Large intestine (tissue), 12 donors: ENCODE measurements around the gene MAGEB10. TPM values are rescaled to one million over a fixed set of nuclear protein-coding genes. Genes with fewer than 3 reads are reported as not detected.
"Not testable (repeated sequence)": the region's sequence is repeated elsewhere in the genome, so short reads cannot be mapped to it uniquely, and the experiment has no call there.

Source experiments
- DNase-seq, 2 donors: peaks; one replicate each; pipeline versions ENCODE4 v3.0.0 to v3.0.0-alpha.2; 2013
- H3K27ac ChIP-seq: one replicate; pipeline ENCODE4 v1.5.1; 2013; ENCODE audit warnings: low read length
- H3K27me3 ChIP-seq: 2 replicates; pipeline ENCODE4 v1.6.1; 2013; ENCODE audit warnings: low read length; ENCODE audit not compliant: control insufficient read depth, insufficient read depth
- H3K36me3 ChIP-seq: 2 replicates; pipeline ENCODE4 v1.6.1; 2013; ENCODE audit warnings: low read length; ENCODE audit not compliant: control insufficient read depth, insufficient read depth
- H3K4me1 ChIP-seq: one replicate; pipeline ENCODE4 v1.6.1; 2013; ENCODE audit warnings: low read length; ENCODE audit not compliant: control insufficient read depth, insufficient read depth
- H3K4me3 ChIP-seq: one replicate; pipeline ENCODE4 v1.5.1; 2013; ENCODE audit warnings: low read length
- H3K9me3 ChIP-seq: one replicate; pipeline ENCODE4 v1.6.1; 2013; ENCODE audit warnings: mild to moderate bottlenecking, low read depth, low read length, moderate library complexity; ENCODE audit not compliant: control insufficient read depth
- WGBS: methylation state at CpG from one replicate; pipeline ENCODE4 v1.1.5; 2013; ENCODE audit warnings: low lambda C conversion rate; ENCODE audit not compliant: insufficient coverage; 5-methylcytosine and 5-hydroxymethylcytosine counted together
- long read RNA-seq, 11 donors: transcript quantifications; one replicate each; lab custom pipeline, GENCODE V29; 2026
- polyA plus RNA-seq: library from polyadenylated mRNA; unstranded; fragments of 120-200 nt; gene quantifications from one replicate; pipeline ENCODE4 v1.2.1, GENCODE V29; 2013

The MAGEB10 gene
- not detected for polyA plus RNA-seq
- long read RNA-seq, donor 1, result 0 reads
- long read RNA-seq, donor 2, result 0 reads
- long read RNA-seq, donor 3, result 0 reads
- long read RNA-seq, donor 4, result 0 reads
- long read RNA-seq, donor 5, result 0 reads
- long read RNA-seq, donor 6, result 0 reads
- long read RNA-seq, donor 7, result 0 reads
- long read RNA-seq, donor 8, result 0 reads
- long read RNA-seq, donor 9, result 0 reads
- long read RNA-seq, donor 10, result 0 reads
- long read RNA-seq, donor 11, result 0 reads

- Histone ChIP-seq H3K27me3 (no peaks in the 10 kb centered on the region), H3K9me3 (peaks cover 8% of the 10 kb centered on the region), H3K4me3 (no peak within 1 kb of the TSS), H3K4me1 (no peaks in the 10 kb centered on the region), H3K27ac (no peak within 1 kb of the TSS), H3K36me3 (no peaks in the 10 kb centered on the region)
- no CpG with 5 or more reads among the region's 17 CpGs for WGBS
- no peak for DNase-seq
These were observed at the start of gene MAGEB10 for GRCh38 chrX:27807690-27808089. Gene MAGEB10 (plus strand): TSS chrX:27807990. CDS start chrX:27821307, 13,317 bp downstream.

- Histone ChIP-seq H3K27me3 (no peaks in the 10 kb centered on the region), H3K9me3 (no peaks in the 10 kb centered on the region), H3K27ac (no peak overlapping the region), H3K4me1 (no peaks in the 10 kb centered on the region), H3K36me3 (no peaks in the 10 kb centered on the region), H3K4me3 (no peak overlapping the region)
- DNase-seq, result no peak
- no CpG with 5 or more reads among the region's 12 CpGs for WGBS
These were observed 42.1 kb upstream of the MAGEB10 start for GRCh38 chrX:27765718-27766117.

- no peak for DNase-seq
- Histone ChIP-seq H3K27ac (no peak overlapping the region), H3K4me1 (no peaks in the 10 kb centered on the region), H3K4me3 (no peak overlapping the region), H3K9me3 (no peaks in the 10 kb centered on the region), H3K27me3 (no peaks in the 10 kb centered on the region), H3K36me3 (no peaks in the 10 kb centered on the region)
These were observed 40.4 kb upstream of the MAGEB10 start for GRCh38 chrX:27767387-27767786.

DNA sequence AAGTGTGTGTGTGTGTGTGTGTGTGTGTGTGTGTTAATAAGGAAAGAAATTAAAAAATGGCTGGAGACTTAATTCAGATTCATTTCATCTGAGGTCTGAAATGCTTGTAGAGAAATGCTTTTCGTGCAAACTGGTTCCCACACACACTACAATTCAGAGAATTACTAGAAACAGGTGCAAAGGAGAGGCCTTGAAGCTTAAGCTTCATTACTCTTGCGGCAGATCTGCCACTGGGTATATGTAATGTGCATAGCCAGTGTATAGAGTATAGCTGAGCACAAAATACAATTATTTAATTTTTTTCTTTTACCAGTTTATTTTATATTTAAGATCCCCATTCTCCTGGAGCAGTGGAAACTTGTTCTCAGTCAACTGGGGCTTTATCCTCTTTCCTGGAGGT is 31.8 kb upstream of the MAGEB10 start:
- DNase-seq, result no peak
- Histone ChIP-seq H3K4me3 (no peak overlapping the region), H3K36me3 (no peaks in the 10 kb centered on the region), H3K4me1 (no peaks in the 10 kb centered on the region), H3K27me3 (no peaks in the 10 kb centered on the region), H3K27ac (no peak overlapping the region), H3K9me3 (no peaks in the 10 kb centered on the region)
- whole genome bisulfite sequencing, result no CpG with 5 or more reads among the region's 2 CpGs

DNA sequence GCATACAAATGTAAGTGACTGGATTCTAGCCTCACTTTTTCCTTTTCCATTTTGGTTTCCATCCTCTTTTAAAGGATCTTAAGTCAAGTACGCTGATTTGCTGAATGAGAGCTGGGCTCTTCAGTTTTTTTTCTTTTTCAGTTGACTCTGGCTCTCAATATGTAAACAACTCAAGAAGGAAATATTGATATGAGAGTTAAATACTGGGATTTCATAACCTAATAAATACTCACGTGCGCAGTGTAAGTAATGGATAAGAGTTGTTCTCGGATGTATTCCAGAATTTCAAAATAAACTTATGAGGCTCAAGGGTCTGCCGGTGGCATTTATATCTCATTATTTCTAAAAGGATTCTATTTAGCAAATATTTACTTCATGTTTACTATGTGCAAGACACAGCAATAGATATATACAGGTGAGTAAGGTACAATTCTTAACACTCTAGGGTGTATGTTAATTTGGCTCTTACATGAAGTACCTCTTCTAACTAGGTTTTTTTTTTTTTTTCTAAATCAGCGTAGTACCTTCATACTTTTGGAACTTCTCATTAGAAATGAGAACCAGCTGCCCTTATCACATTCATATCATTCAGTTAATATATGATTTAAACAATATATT is 11.0 kb upstream of the MAGEB10 start:
- H3K4me3 ChIP-seq, result no peak overlapping the region
- WGBS, result 100% methylated on average over 1 of the region's 6 CpGs
- H3K4me1 ChIP-seq, result no peaks in the 10 kb centered on the region
- H3K27me3 ChIP-seq, result no peaks in the 10 kb centered on the region
- no peak overlapping the region for H3K27ac ChIP-seq
- no peaks in the 10 kb centered on the region for H3K9me3 ChIP-seq
- DNase-seq, result no peak
- no peaks in the 10 kb centered on the region for H3K36me3 ChIP-seq

DNA sequence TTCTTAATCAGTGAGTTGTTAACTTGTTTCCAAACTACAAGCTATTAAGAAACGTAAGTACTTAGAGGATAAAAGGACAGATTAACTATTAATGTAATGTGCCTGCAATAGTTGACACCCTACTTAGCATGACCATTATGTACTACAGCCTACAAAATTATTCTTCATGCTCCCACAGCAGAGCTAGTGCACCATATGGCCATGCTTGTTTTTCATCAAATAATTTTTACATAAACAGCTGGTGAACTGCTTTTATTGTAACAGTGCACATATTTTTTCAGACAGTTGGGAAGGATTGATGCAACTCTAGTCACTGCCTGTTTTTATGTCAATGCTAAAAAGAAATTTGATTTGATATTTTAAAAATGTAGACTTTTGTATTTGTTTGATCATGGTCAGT is 10.2 kb upstream of the MAGEB10 start:
- DNase-seq, result no peak
- no peak overlapping the region for H3K4me3 ChIP-seq
- WGBS, result no CpG with 5 or more reads among the region's 1 CpG

GRCh38 chrX:27808226-27808625 is 436 bp downstream of the MAGEB10 start:
- Histone ChIP-seq H3K27me3 (no peaks in the 10 kb centered on the region), H3K4me3 (no peak overlapping the region), H3K4me1 (no peaks in the 10 kb centered on the region), H3K9me3 (peaks cover 8% of the 10 kb centered on the region), H3K27ac (no peak overlapping the region), H3K36me3 (no peaks in the 10 kb centered on the region)
- no peak for DNase-seq
- no CpG with 5 or more reads among the region's 14 CpGs for WGBS

More for the DNA sequence above, 10.2 kb upstream of the MAGEB10 start:
- H3K36me3 ChIP-seq, result no peaks in the 10 kb centered on the region
- no peaks in the 10 kb centered on the region for H3K4me1 ChIP-seq
- no peaks in the 10 kb centered on the region for H3K9me3 ChIP-seq
- no peaks in the 10 kb centered on the region for H3K27me3 ChIP-seq
- no peak overlapping the region for H3K27ac ChIP-seq

DNA sequence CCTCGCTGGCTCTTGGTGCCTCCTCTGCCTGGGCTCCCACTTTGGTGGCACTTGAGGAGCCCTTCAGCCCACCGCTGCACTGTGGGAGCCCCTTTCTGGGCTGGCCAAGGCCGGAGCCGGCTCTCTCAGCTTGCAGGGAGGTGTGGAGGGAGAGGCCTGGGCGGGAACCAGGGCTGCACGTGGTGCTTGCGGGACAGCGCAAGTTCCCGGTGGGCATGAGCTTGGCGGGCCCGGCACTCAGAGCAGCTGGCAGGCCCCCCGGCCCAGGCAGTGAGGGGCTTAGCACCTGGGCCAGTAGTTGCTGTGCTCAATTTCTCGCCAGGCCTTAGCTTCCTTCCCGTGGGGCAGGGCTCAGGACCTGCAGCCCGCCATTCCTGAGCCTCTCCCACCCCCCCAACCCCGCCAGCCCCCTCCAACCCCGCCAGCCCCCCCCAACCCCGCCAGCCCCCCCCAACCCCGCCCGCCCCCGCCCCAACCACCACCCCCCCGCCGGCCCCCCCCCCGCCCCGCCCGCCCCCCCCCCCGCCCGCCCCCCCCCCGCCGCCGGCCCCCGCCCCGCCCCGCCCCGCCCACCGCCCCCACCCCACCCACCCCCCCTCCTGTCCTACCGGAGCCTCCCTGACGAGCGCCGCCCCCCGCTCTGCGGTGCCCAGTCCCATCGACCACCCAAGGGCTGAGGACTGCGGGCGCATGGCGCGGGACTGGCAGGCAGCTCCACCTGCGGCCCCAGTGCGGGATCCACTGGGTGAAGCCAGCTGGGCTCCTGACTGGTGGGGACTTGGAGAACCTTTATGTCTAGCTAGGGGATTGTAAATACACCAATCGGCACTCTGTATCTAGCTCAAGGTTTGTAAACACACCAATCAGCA is 1.4 kb downstream of the MAGEB10 start:
- no CpG with 5 or more reads among the region's 50 CpGs for WGBS

GRCh38 chrX:27815209-27815608 is 7.4 kb downstream of the MAGEB10 start:
- no peak for DNase-seq
- no peaks in the 10 kb centered on the region for H3K36me3 ChIP-seq
- H3K4me1 ChIP-seq, result no peaks in the 10 kb centered on the region
- no peak overlapping the region for H3K4me3 ChIP-seq
- no peaks in the 10 kb centered on the region for H3K27me3 ChIP-seq
- no peaks in the 10 kb centered on the region for H3K9me3 ChIP-seq
- no peak overlapping the region for H3K27ac ChIP-seq

More for the DNA sequence above, 1.4 kb downstream of the MAGEB10 start:
- H3K27me3 ChIP-seq, H3K27ac ChIP-seq, H3K4me1 ChIP-seq, H3K9me3 ChIP-seq, H3K36me3 ChIP-seq, DNase-seq, H3K4me3 ChIP-seq: not testable (repeated sequence)

- WGBS, result no CpG with 5 or more reads among the region's 1 CpG
- Histone ChIP-seq H3K27me3 (no peaks in the 10 kb centered on the region), H3K4me1 (no peaks in the 10 kb centered on the region), H3K36me3 (no peaks in the 10 kb centered on the region), H3K9me3 (no peaks in the 10 kb centered on the region), H3K27ac (no peak overlapping the region), H3K4me3 (no peak overlapping the region)
- DNase-seq, result no peak
These were observed 16.0 kb downstream of the MAGEB10 start for GRCh38 chrX:27823812-27824211.
